ENCODE results near the gene ALKBH4.

DNA sequence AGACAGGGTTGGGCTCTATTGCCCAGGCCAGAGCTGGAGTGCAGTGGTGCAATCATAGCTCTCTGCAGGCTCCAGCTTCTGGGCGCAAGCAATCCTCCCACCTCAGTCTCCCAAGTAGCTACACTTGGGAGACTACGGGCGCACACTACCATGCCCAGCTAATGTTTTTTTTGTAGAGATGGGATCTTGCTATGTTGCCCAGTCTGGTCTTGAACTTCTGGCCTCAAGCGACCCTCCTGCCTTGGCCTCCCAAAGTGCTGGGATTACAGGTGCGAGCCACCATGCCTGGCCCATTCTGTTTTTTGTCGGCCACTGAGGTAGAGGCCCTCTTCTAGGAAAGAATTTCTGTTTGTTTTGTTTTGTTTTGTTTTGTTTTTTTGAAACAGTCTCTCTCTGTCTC, 12.2 kb downstream of the ALKBH4 start:
- TF ChIP-seq, protein P1, sequence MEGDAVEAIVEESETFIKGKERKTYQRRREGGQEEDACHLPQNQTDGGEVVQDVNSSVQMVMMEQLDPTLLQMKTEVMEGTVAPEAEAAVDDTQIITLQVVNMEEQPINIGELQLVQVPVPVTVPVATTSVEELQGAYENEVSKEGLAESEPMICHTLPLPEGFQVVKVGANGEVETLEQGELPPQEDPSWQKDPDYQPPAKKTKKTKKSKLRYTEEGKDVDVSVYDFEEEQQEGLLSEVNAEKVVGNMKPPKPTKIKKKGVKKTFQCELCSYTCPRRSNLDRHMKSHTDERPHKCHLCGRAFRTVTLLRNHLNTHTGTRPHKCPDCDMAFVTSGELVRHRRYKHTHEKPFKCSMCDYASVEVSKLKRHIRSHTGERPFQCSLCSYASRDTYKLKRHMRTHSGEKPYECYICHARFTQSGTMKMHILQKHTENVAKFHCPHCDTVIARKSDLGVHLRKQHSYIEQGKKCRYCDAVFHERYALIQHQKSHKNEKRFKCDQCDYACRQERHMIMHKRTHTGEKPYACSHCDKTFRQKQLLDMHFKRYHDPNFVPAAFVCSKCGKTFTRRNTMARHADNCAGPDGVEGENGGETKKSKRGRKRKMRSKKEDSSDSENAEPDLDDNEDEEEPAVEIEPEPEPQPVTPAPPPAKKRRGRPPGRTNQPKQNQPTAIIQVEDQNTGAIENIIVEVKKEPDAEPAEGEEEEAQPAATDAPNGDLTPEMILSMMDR (IDR thresholded peaks at IDR 0.05) = no peak
- TF ChIP-seq POLR2A (IDR thresholded peaks at IDR 0.05) = no peak

All from right lobe of liver (tissue), 4 donors.